Measurements from ENCODE around the gene HSD17B13.
"Not testable (repeated sequence)": the region's sequence is repeated elsewhere in the genome, so short reads cannot be mapped to it uniquely, and the experiment has no call there.

The HSD17B13 gene, protein sequence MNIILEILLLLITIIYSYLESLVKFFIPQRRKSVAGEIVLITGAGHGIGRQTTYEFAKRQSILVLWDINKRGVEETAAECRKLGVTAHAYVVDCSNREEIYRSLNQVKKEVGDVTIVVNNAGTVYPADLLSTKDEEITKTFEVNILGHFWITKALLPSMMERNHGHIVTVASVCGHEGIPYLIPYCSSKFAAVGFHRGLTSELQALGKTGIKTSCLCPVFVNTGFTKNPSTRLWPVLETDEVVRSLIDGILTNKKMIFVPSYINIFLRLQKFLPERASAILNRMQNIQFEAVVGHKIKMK

DNA sequence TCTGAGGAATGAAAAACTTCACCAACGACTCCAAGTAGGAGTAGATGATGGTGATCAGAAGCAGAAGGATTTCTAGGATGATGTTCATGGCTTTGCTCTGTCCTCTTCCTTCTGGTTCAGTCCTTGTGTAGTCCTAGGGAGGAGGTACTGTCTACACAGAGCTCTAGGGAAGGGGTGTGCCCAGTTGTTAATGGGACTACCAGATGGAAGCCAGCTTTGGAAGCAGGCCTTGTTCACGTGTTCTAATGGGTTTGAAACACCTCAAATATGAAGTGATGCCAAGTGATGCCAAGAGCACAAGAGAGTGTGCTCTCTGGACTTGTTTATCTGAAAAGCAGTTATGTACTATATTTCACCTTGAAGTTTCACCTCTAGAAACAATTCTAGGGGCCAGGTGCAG lies at the start of gene HSD17B13:
HSD17B13 (minus strand) TSS at position 129 of the 400 bp plus-strand sequence; CDS start at position 88, 41 bp downstream.
- DNase-seq: no peak

DNA sequence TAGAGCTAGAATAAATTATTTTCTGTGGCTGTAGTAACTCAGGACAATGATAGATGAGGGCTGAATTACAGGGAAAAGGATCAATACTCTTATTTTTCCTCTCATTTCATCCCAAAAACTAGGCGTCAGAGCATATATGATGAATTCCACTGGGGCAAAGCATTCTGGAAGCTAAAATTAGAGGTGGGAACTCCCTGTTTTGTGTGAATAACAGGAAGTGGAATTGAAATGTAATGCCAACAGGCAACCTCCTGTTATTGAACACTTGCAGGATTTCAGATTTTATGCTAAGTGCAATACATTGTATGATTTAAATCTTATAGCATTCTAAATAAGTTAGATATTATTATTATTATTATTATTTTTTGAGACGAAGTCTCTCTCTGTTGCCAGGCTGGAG lies 47.4 kb upstream of the HSD17B13 start:
- no peak for DNase-seq

DNA sequence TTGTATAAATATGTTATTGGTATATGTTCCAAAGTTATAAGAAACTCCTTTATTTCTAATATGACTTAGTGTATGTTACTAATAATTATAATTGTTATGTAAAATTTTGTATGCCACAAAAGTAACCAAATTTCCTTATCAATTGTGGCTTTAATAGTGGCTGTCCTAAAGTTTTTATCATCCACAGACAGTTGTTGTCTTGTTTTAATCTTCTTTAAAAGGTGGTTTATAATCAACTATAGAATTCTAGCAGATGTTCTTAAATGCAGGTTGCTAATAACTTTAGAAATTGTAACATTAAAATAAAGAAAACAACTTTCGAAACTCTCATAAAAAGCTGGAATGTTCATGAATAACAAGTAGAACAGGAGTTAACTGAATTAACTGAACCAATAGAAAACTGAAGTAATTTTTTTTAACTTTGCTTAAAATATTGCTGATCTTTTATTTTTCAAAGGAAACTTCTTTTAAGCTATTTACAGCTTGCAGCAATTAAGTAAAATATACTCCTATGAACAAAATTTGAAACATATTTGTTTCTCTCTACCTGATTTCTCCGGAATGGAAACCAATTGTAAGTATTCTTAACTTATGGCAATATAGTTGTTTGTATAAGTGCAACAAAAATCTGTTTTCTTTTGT lies 44.0 kb upstream of the HSD17B13 start:
- DNase-seq: no peak

DNA sequence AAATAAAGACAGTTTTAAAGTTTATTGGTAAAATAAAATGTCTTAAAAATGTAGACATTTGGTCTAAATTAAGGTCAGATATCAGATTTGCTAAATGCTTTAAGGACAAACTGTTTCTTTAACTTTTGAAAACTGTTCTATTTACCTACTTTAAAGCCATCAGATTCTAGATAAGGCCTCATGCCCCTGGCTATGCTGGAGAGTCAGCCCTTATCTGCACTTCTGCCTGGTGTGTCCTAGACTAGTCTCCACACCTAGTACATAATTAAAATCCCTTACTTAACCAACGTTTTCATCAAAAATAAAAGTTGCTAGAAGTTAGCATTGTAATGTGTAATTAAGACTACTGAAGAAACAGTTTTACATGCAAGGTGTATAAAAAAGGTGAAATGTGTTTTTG lies 42.7 kb upstream of the HSD17B13 start:
- DNase-seq: no peak

DNA sequence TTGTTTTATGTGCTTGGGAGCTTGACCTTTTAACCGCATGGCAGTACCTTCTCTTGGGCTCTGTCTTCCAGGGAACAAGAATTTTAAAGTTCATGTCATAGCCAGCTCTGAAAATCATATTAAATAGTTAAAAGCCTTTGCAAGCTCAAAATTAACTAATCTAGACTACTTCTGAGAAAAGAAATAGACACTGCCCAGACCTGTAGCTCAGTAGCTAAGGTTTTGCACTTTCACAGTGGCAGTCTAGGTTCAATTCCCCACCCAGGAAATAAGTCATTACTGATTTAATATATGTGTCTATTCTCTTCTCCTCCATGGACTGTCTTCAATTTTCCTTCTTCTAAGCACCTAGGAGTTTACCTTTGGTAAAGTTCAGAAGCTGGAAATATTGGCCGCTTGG lies 40.9 kb upstream of the HSD17B13 start:
- DNase-seq: no peak

DNA sequence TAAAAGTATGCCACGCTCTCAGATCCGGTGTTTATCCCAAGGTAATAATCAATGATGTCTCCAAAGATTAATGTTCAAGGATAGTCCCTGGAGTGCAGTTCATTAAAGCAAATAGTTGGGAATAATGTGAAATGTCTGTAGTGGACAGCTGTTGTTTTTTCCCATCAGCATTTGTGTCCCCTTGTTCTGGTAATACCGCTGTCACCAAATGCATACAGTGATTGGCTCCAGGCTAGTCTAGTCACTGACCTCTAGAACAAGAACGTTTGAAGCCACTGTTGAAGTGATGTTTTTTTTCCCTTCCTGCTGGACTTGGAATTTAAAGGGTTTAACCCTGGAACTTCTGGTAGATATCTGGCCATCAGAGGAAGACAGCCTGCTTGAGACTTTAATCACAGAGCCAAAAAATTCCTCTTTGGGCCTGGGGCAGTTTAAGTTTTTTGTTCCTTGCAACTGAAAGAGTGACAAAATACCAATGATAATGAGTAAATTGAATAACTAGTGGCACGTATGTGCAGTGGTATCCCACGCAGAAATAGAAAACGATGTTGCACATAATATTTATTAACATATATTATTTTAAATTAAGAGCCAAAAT lies 37.8 kb upstream of the HSD17B13 start:
- no peak for DNase-seq

DNA sequence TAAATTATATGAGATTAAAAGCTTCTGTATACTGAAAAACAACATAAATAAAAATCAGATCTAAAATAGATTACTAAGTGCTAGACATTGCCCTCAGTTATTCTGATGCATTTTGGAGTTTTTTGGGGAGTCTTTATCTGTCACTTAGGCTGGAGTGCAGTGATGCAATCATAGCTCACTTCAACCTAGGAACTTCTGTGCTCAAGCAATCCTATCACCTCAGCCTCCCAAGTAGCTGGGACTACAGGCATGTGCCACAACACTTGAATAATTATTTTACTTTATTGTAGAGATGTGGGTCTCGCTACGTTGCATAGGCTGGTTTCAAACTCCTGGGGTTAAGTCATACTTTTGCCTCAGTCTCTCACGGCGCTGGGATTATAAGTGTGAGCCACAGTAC lies 36.6 kb upstream of the HSD17B13 start:
- no peak for DNase-seq

DNA sequence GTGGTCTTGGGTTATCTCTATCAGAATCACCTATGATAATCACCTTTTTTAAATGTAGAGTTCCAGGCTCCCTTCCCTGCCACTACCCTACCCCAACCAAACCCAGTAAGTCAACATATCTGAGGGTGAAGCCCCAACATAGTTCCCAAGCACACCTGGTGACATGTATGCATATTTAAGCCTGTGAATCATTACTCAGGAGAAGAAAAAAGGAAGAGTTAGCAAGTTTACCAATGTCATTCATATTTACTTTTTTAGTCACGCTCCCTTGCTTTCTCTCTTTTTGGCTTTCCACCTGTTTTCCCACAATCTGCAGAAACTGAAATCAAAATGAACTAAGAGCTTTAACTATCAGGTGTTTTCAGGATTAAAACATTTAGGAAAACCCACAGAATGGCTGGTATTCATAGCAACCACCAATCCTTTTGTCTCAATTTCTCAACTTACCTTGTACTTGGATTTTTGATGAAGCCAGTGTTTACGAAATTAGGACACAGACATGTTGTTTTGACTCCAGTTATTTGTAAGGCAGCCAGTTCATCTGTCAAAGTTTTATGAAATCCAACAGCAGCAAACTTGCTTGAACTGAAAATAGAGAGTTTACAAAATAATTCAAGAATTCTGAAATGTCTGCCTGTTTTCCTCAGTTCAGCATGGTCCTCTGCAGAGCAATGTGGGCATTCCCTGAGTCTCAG lies 34.3 kb upstream of the HSD17B13 start:
- DNase-seq: no peak

DNA sequence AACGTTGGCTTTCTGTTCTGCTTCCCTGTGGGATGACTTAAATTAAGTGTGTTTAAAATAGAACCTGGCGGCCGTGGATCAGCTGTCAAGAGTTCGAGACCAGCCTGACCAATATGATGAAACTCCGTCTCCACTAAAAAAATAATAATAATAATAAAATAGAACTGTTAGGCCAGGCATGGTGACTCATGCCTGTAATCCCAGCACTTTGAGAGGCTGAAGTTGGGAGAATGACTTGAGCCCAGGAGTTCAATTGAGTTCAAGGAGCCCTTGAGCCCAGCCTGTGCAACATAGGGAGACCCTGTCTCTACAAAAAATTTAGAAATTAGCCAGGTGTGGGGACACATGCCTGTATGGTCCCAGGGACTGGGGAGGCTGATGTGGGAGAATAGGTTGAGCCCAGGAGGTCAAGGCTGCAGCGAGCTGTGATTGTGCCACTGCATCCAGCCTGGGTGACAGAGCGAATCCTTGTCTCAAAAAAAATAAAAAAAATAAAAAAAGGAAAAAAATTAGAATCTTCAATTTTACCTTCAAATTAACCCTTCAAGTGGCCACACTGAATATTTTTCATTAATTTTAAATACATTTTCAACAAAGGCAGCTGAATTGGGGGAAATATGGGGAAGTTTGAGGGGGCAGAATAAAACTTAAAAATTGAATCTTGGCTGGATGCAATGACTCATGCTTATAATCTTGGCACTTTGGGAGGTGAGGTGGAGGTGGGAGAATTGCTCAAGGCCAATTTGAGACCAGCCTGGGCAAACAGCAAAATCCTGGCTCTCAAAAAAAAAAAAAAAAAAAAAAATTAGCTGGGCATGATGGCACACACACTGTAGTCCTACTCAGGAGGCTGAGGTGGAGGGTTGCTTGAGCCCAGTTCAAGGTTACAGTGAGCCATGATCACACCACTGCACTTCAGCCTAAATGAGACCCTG lies 31.8 kb upstream of the HSD17B13 start:
- no peak for DNase-seq

DNA sequence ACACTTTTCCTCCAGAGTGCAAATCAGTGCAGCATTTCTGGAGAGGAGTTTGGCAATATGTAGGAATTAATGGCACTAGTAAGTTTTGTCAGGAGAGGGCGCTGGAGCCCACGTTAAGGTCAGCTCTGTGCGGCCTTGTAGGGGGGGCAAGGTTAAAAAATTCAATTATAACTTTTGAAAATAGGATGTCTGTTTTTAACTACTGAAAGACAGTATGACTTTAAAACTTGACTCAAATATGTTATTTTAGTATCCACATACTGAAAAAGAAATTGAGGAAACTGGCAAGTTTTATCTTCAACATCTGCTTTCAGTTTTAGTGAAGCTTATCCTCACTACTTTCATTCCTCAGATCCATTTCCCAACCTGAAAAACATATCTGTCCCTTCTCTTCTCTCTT lies 30.9 kb upstream of the HSD17B13 start:
- peak; percentile 32 for DNase-seq

DNA sequence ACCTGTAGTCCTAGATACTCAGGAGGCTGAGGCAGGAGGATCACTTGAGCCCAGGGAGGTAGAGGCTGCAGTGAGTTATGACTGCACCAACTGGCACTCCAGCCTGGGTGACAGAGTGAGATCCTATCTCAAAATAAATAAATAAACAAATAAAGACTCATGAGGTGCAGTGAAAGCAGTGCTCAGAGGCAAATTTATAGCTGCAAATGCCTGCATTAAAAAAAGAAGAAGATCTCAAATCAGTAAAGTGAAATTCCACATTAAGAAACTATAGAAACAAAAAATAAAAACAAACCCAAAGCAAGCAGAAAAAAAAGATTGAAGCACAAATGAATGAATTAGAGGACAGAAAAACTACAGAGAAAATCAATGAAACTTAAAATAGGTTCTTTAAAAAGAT lies 22.5 kb upstream of the HSD17B13 start:
- no peak for DNase-seq

DNA sequence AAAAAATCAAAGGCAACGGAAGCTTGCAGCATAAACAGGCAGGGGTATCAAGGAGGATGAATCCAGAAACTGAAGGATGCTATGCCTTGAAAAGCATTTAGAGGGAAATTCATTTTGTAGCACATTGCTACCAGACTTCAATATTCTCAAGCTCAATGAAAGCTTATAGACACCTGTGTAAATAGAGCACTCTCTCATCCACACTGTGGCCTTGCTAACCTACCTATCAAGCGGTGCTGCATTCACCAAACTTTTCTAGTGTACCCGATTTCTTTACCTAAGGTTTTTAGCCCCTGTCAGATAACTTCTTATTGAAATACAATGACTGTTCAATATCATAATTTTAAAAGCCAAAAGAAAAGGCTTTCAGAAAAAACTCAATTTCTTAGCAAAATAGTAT lies 20.2 kb upstream of the HSD17B13 start:
- DNase-seq: no peak

DNA sequence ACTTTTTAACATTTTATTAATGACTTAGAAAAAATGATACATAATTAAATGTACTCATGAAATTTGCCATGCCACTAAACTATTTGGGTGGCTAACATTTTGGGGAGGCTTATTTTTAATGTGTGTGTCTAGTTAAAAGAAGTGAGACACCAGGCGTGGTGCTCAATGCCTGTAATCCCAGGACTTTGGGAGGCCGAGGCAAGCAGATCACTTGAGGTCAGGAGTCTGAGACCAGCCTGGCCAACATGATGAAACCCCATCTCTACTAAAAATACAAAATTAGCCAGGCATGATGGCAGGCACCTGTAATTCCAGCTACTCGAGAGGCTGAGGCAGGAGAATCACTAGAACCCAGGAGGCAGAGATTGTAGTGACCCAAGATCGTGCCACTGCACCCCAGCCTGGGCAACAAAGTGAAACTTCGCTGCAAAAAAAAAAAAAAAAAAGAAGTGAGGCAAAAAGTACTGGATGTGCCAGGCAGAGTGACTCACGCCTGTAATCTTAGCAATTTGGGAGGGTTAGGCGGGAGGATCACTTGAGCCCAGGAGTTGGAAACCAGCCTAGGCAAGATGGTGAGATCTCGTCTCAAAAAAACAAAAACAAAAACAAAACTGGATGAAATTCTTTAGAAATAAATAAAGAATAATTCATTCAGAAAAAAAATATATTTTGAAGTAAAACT lies 19.4 kb upstream of the HSD17B13 start:
- not testable (repeated sequence) for DNase-seq

DNA sequence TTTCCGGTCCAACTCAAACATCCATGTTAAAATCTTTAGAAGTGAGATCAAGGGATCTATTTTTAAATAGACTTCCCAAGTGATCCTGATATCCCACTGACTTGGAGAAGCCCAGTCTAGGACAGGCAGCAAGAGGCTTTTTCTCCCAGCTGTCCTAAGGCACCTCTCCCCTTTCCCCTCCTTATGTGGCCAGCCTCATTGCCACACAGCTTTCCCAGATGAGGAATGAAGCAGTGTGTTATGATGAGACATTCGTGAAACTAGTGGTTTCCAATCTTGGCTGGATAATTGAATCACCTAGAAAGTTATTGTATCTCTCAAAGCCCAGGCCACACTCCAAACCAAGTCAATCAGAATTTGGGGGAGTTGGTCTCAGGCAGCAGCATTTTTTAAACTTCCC lies 16.8 kb upstream of the HSD17B13 start:
- no peak for DNase-seq

DNA sequence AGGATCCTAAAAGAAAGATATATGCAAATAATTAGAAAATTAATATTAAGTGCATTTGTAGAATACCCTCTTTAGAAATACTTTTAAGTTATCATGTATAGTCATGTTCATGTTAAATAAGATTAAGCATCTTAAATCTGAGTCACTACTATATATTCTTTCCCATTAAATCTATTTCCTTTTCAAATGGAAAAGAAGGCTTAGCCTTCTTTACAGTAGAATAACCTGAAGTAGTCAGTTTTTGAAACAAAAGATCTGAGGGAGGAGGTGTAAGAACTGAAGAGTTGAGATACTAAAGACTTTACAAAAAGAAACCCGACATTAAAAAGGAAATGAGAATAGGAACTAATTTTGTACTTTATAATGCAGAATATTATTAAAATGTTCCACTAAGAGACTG lies 14.7 kb upstream of the HSD17B13 start:
- DNase-seq: no peak

DNA sequence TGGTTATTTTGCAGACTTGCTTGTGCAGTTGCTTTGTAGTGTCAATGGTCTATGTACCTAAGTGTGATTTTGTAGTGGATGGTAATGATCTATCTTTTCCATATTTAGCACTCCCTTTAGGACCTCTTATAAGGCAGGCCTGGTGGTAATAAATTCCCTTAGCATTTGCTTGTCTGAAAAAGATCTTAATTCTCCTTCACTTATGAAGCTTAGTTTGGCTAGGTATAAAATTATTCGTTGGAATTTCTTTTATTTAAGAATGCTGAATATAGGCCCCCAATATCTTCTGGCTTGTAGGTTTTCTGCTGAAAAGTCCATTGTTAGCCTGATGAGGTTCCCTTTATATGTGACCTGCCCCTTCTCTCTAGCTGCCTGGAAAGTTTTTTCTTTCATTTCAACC lies 10.6 kb upstream of the HSD17B13 start:
- no peak for DNase-seq

DNA sequence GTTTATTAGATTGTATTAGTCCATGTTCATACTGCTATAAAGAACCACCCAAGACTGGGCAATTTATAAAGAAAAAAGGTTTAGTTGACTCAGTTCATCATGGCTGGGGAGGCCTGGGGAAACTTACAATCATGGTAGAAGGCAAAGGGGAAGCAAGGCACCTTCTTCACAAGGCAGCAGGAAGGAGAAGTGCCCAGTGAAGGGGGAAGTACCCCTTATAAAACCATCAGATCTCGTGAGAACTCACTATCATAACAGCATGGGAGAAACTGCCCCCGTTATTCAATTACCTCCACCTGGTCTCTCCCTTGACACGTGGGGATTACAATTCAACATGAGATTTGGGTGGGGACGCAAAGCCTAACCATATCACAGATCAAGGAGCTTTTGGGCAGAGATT lies 8.1 kb upstream of the HSD17B13 start:
- no peak for DNase-seq

DNA sequence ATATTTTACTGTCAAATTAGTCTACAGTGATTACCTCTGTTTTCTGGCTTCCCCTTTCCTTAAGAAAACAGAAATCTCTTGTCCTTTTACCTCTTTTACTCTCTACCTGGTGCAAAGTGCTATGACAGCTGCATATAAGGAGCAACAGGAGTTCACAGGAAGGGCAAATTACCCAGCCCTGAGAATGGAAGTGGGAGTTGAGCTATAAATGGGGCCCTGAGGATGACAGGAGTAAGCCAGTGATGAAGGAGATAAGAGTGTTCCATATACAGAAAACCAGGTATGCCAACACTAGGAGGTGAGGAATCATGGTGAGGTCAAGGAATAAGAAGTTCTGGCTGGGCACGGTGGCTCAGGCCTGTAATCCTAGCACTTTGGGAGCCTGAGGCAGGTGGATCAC lies 4.5 kb upstream of the HSD17B13 start:
- no peak for DNase-seq

DNA sequence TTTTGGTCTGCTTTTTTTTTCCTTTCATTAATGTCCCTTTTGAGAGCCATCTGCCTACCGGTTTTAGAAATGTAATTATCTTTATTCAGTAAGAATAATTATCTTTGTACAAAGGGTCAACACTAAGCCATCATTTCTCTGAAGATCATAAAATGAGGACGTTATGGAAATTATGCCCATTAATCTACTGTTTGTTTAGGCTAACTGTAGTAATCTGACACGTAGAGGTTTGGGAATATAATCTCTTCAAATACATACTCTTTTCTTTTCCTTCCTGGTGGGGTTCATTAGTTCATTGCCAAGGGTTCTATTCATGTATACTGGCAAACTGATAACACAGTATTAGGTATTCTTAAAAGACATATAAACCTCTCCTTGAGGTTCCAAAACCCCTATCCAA lies 3.8 kb upstream of the HSD17B13 start:
- no peak for DNase-seq

DNA sequence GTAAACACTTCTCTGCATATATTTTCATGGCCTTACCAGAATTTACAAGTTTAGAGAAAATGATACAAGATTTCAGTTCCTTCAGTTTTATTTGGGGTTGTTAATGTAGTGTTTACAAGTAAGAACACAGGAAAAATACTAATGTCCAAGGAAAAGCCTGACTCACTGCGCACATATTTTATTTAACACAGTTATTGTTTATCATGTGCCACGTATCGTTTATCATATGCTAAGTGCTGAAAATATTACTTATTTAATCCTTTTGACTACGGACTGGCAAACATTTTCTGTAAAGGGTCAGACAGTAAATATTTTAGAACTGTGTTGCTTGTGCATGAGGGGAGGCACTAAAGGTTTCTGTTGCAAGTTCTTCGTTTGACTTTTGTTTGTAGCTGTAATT lies 794 bp downstream of the HSD17B13 start:
- no peak for DNase-seq

DNA sequence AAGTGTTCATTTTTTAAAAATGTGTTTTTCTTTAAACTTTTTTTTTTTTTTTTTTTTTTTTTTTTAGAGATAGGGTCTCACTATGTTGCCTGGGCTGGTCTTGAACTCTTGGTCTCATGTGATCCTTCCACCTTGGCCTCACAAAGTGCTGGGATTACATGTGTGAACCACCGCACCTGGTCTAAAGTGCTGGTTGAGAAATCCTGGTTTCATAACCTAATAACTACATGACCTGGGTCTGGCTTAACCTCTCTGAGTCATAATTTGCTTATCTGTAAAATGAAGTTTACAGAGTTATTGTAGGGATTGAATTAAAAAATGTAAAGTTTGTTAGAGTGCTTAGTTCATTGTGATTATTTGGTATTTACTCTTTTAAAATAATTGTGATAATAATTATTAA lies 5.2 kb downstream of the HSD17B13 start:
- no peak for DNase-seq

DNA sequence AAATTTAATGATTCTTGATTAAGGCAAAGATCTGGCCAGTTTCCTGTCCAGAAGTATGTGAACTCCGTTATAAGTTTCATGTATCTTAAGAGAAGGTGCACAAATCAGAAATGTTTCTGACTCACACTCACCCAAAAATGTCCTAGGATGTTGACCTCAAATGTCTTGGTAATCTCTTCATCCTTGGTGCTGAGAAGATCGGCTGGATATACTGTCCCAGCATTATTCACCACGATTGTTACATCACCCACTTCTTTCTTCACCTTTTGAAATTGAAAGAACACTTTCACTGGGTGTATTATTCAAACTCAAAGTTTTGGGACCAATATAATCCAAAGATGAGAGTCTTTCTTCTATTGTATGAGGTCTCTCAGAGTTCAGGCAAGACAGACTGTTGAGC lies 5.7 kb downstream of the HSD17B13 start:
- no peak for DNase-seq
